Stimulated activated CD4-positive, alpha-beta T cell treated with anti-CD3 and anti-CD28 coated beads, Interleukin-15, amount 100 ng/mL, for 1 hour (primary cell): Measurements from ENCODE around the gene ATP10A.
"Not testable (repeated sequence)": the region's sequence is repeated elsewhere in the genome, so short reads cannot be mapped to it uniquely, and the experiment has no call there.

Source experiments
- DNase-seq, 2 donors: peaks; one replicate each; pipeline ENCODE4 v3.0.0-alpha.2; 2020; ENCODE audit warnings: low read depth in 1 of 2, low spot score in 1 of 2

Gene ATP10A

GRCh38 chr15:25859838-25860645 is 3.1 kb downstream of the ATP10A start:
- no peak for DNase-seq

GRCh38 chr15:25858952-25859760 is 4.0 kb downstream of the ATP10A start:
- no peak for DNase-seq

- not testable (repeated sequence) for DNase-seq
Observed at GRCh38 chr15:25856059-25856458, 7.1 kb downstream of the ATP10A start.

- DNase-seq, result no peak
Observed at GRCh38 chr15:25852661-25853524, 10.2 kb downstream of the ATP10A start.

GRCh38 chr15:25852027-25852426 is 11.1 kb downstream of the ATP10A start:
- DNase-seq, result no peak

- peak; percentile 45 to 49 for DNase-seq
Observed at GRCh38 chr15:25850154-25851111, 12.7 kb downstream of the ATP10A start.

- DNase-seq, result no peak
Observed at GRCh38 chr15:25849157-25849921, 13.8 kb downstream of the ATP10A start.

- DNase-seq, result no peak
Observed at GRCh38 chr15:25848784-25849156, 14.4 kb downstream of the ATP10A start.

- no peak for DNase-seq
Observed at GRCh38 chr15:25848325-25848724, 14.8 kb downstream of the ATP10A start.

- no peak for DNase-seq
Observed at GRCh38 chr15:25847051-25847450, 16.1 kb downstream of the ATP10A start.

GRCh38 chr15:25846377-25846776 is 16.8 kb downstream of the ATP10A start:
- peak in 1 of 2 donors; percentile 46 for DNase-seq

- no peak for DNase-seq
Observed at GRCh38 chr15:25844981-25845680, 18.0 kb downstream of the ATP10A start.

- DNase-seq, result no peak
Observed at GRCh38 chr15:25844542-25844941, 18.6 kb downstream of the ATP10A start.

- no peak for DNase-seq
Observed at GRCh38 chr15:25844076-25844475, 19.1 kb downstream of the ATP10A start.

- no peak for DNase-seq
Observed at GRCh38 chr15:25839638-25840156, 23.4 kb downstream of the ATP10A start.

- no peak for DNase-seq
Observed at GRCh38 chr15:25838871-25839195, 24.3 kb downstream of the ATP10A start.

- no peak for DNase-seq
Observed at GRCh38 chr15:25838191-25838870, 24.8 kb downstream of the ATP10A start.

GRCh38 chr15:25832158-25832557 is 31.0 kb downstream of the ATP10A start:
- DNase-seq, result no peak
